ENCODE measurements around the gene MOGAT3. TPM values are rescaled to one million over a fixed set of nuclear protein-coding genes. Genes with fewer than 3 reads are reported as not detected.

Gene MOGAT3
- total RNA-seq, 2 experiments from 2014 or later, result not detected

DNA sequence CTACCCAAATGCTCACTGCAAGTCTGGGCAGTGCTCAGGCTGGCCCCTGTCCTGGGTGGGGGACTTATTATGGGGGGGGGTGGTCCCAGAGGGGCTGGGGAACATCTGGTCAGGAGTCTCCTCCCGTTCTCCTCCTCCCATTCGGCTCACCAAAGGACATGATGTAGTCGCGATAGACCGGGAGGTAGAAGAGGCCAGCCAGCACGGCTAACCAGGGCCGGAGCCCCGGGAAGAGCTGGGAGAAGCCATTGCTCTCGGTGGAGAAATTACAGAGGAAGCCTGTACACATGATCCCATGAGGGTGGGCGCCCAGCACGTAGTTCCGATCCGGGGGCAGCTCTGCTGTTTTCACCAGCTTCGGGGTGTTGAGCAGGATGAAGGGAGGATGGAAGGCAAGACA is 2.4 kb downstream of the MOGAT3 start:
- no peak overlapping the region for H3K27ac Mint-ChIP-seq
- intact Hi-C loops (cut with micrococcal nuclease), result no loop called here
- CTCF ChIA-PET, result no interaction called here
- H3K4me3 Mint-ChIP-seq, result no peak overlapping the region
- no peak for DNase-seq
- H3K36me3 Mint-ChIP-seq (ENCODE audit: low read depth), result no peaks in the 10 kb centered on the region
- no peaks in the 10 kb centered on the region for H3K9me3 Mint-ChIP-seq
- H3K27me3 Mint-ChIP-seq (ENCODE audit: low read depth), result peaks cover 20% of the 10 kb centered on the region
- peaks cover 11% of the 10 kb centered on the region for H3K4me1 Mint-ChIP-seq (ENCODE audit: low read depth)

DNA sequence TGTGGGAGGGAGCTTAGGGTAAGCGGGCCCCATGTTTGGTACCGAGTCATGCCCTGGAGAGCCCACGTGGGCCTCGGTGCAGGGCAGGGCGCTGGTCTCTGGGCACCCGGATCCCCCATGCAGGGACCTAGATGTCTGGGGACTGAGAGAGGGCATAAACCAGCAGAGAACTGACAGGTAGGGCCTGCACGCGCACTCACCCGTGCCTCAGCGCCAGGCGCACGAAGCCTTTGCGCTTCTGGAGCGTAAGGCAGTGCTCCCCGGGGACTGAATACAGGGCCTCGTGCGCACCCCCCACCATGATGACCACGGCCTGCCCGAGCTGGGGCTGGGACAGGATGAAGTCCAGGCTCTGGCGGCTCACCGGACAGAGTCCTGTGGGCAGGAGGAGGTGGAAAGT is 2.8 kb downstream of the MOGAT3 start:
- CTCF ChIA-PET, result no interaction called here

DNA sequence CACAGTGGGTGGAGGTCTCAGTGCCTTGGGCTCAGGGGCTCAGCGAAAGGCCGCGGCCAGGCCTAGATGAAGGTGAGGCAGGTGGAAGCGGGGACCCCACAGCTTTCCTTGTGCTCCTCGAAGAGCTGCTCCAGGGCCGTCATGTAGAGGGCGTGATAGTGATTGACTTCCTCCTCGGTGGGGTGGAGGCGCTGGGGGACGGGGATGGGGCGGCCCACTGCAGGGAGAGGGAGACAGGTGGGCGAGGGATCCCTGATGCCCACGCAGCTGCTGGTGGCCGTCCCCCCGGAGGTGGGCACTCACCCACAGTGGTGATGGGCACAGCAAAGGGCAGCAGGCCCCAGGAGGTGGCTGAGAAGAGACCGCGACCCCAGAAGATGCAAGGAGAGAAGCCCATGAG is 5.0 kb downstream of the MOGAT3 start:
- peaks cover 3% of the 10 kb centered on the region for H3K4me1 Mint-ChIP-seq (ENCODE audit: low read depth)
- no peaks in the 10 kb centered on the region for H3K36me3 Mint-ChIP-seq (ENCODE audit: low read depth)
- intact Hi-C loops (cut with micrococcal nuclease), result no loop called here
- DNase-seq, result no peak
- H3K4me3 Mint-ChIP-seq, result no peak overlapping the region
- CTCF ChIA-PET, result interaction anchor here (0.8 to 7.7 kb wide), 3 partner anchors 48 to 87 kb away, joined by 3 to 233 read pairs (median 3); no protein-coding TSS in a partner anchor
- no peak overlapping the region for H3K27ac Mint-ChIP-seq
- no peaks in the 10 kb centered on the region for H3K9me3 Mint-ChIP-seq
- peaks cover 7% of the 10 kb centered on the region for H3K27me3 Mint-ChIP-seq (ENCODE audit: low read depth)

More for the DNA sequence above, 2.8 kb downstream of the MOGAT3 start:
- Mint-ChIP-seq H3K9me3 (no peaks in the 10 kb centered on the region), H3K27ac (no peak overlapping the region), H3K4me3 (no peak overlapping the region), H3K27me3 (ENCODE audit: low read depth) (peaks cover 19% of the 10 kb centered on the region), H3K4me1 (ENCODE audit: low read depth) (peaks cover 10% of the 10 kb centered on the region), H3K36me3 (ENCODE audit: low read depth) (no peaks in the 10 kb centered on the region)
- no peak for DNase-seq
- intact Hi-C loops (cut with micrococcal nuclease), result no loop called here

DNA sequence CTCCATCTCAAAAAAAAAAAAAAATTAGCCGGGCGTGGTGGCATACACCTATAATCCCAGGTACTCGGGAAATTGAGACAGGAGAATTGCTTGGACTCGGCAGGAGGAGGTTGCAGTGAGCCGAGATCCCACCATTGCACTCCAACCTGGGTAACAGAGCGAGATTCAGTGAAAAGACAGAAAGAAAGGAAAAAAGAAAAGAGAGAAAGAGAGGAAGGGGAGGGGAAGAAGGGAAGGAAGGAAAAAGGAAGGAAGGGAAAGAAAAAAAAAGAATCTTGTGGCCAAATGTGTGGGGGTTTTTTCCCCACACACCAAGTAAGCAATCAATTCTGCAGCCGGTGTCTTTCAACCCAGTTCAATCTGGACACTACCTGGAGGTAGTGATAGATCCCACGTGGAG is 11.7 kb downstream of the MOGAT3 start:
- intact Hi-C loops (cut with micrococcal nuclease), result no loop called here
- DNase-seq, result no peak
- Mint-ChIP-seq H3K4me1 (ENCODE audit: low read depth) (no peaks in the 10 kb centered on the region), H3K27me3 (ENCODE audit: low read depth) (peaks cover 6% of the 10 kb centered on the region), H3K27ac (no peak overlapping the region), H3K9me3 (no peaks in the 10 kb centered on the region), H3K36me3 (ENCODE audit: low read depth) (no peaks in the 10 kb centered on the region), H3K4me3 (no peak overlapping the region)
- CTCF ChIA-PET, result no interaction called here

DNA sequence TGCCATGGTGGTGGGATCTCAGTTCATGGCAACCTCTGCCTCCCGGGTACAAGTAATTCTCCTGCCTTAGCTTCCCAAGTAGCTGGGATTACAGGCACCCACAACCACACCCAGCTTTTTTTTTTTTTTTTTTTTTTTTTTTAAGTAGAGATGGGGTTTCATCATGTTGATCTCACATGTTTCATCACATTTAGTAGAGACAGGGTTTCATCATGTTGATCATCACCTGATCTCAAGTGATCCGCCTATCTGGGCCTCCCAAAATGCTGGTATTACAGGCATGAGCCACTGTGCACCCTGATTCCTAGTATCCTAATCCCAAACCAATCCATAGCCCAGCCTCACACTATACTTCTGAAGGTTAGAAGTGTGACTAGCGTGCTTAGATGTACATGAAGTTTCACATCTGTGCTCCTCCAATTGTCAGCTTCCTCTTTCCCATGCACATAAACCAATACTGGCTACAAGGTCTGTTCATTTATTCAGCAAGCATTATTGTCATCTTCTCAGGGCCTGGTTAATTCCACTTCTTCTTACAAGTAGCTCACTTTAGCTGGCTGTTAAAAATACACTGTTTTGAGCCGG is 13.9 kb downstream of the MOGAT3 start:
- CTCF ChIA-PET, result interaction anchor here (0.7 to 1.1 kb wide), 3 partner anchors 16 to 43 kb away, joined by 3 to 4 read pairs (median 4); no protein-coding TSS in a partner anchor
- intact Hi-C loops (cut with micrococcal nuclease), result no loop called here
- no peak overlapping the region for H3K27ac Mint-ChIP-seq

DNA sequence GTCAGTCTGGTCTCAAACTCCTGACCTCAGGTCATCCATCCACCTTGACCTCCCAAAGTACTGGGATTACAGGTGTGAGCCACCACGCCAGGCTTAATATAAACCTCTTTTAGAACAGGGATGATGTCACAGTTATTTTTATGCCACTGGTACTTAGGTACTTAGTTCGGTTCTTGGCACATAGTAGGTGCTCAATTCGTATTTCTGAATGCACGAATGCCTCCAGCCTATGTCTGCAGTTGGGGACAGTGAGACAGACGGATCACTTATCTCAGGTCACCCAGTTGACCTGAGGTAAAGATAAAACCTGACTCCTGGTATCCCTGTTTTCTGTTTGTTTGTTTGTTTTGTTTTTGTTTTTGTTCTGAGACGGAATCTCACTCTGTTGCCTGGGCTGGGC is 14.6 kb downstream of the MOGAT3 start:
- CTCF ChIA-PET, result interaction anchor here (1.1 kb wide), 1 partner anchor 16 kb away, joined by 4 read pairs; no protein-coding TSS in a partner anchor
- Mint-ChIP-seq H3K36me3 (ENCODE audit: low read depth) (no peaks in the 10 kb centered on the region), H3K4me3 (no peak overlapping the region), H3K9me3 (no peaks in the 10 kb centered on the region), H3K27me3 (ENCODE audit: low read depth) (peaks cover 17% of the 10 kb centered on the region), H3K27ac (no peak overlapping the region), H3K4me1 (ENCODE audit: low read depth) (peaks cover 2% of the 10 kb centered on the region)
- DNase-seq, result no peak
- intact Hi-C loops (cut with micrococcal nuclease), result no loop called here

More for the DNA sequence above, 13.9 kb downstream of the MOGAT3 start:
- Mint-ChIP-seq H3K27me3 (ENCODE audit: low read depth) (peaks cover 15% of the 10 kb centered on the region), H3K4me3 (no peak overlapping the region), H3K9me3 (no peaks in the 10 kb centered on the region), H3K4me1 (ENCODE audit: low read depth) (peaks cover 2% of the 10 kb centered on the region), H3K36me3 (ENCODE audit: low read depth) (no peaks in the 10 kb centered on the region)
- no peak for DNase-seq

DNA sequence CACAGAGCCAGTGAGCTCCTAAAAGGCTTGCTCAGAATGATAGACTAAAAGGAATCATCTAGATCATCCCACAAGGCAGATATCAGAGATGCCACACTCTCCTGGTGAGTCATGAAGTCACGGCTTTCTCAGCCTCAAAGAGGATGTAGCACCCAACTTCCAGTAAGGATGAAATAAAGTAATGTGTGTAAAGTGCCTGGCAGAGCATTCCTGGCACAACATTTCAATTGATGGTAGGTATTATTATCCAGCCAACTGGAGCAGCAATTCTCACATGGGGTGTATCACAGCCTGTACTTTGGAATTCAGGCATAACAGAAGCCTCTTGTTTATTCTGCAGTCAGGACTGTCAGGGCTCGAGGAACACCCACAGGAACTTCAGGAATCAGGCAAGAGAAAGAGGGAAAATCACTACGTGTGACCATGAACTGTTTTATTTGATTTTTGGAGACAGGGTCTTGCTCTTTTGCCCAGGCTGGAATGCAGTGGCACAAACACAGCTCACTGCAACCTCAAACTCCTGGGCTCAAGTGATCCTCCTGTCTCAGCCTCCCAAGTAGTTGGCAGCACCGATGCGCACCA is 15.5 kb downstream of the MOGAT3 start:
- peaks cover 24% of the 10 kb centered on the region for H3K27me3 Mint-ChIP-seq (ENCODE audit: low read depth)
- CTCF ChIA-PET, result interaction anchor here (1.3 kb wide), 1 partner anchor 41 kb away, joined by 5 read pairs; no protein-coding TSS in a partner anchor
- H3K4me3 Mint-ChIP-seq, result no peak overlapping the region
- DNase-seq, result no peak
- no peak overlapping the region for H3K27ac Mint-ChIP-seq
- intact Hi-C loops (cut with micrococcal nuclease), result no loop called here
- peaks cover 4% of the 10 kb centered on the region for H3K4me1 Mint-ChIP-seq (ENCODE audit: low read depth)
- H3K9me3 Mint-ChIP-seq, result no peaks in the 10 kb centered on the region
- no peaks in the 10 kb centered on the region for H3K36me3 Mint-ChIP-seq (ENCODE audit: low read depth)

DNA sequence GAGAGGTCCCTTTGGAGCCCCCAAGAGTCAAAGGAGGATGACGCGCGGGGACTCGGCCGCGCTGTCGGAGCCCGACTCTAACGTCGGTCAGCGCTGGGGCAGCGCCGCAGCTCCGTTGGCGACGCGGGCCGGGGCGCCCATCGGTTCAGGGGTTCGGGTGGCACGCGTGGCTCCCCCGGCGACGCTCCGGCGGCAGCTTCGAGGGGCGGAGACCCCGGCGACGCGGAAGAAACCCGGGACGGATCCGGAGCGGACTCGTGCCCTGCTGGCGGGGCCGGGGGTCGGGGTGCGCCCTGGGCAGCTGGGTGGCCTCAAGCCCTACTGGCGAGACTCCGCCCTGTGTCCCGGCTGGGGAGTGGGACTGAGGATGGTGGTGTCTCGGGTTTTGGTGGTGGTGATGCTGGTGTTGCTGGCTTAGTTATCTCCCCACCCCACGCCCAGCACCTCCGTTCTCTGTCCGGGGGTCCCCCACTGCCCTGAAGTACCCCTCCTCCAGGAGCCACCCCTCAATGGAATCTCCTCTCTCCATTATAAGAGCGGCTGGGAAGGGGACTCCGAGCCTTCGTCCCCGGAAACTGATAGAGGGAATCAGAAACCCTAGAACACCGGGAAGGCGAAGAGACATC is 20.6 kb downstream of the MOGAT3 start, which contains the start of gene NAT16:
NAT16 (minus strand) TSS at position 164 of the 626 bp plus-strand sequence. CDS start 5,486 bp downstream, outside the sequence.
- no peaks in the 10 kb centered on the region for H3K9me3 Mint-ChIP-seq
- peaks cover 54% of the 10 kb centered on the region for H3K27me3 Mint-ChIP-seq (ENCODE audit: low read depth)
- CTCF ChIA-PET, result no interaction called here

DNA sequence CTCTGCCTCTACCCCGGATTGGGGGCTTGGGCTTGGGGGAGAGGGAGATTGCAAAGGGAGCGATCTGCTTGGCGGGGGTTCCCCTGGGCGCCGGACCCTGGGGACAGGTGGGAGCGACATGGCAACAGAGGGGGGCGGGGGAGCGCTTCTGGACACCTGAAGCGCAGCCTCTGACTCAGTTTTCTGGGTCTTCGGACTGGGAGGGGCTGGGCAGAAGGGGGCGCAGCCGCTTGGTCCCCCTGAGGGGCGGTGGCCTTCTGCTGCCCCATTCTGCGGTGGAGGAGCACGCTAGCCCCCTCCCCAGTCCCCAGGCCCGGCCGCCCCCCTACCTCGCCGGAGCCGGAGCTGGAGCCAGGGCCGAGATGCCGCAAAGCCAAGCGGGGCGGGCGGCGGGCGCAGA is 21.1 kb downstream of the MOGAT3 start:
- Mint-ChIP-seq H3K9me3 (no peaks in the 10 kb centered on the region), H3K36me3 (ENCODE audit: low read depth) (no peaks in the 10 kb centered on the region), H3K27me3 (ENCODE audit: low read depth) (peaks cover 58% of the 10 kb centered on the region), H3K4me1 (ENCODE audit: low read depth) (peaks cover 12% of the 10 kb centered on the region), H3K27ac (no peak overlapping the region), H3K4me3 (no peak overlapping the region)
- CTCF ChIA-PET, result no interaction called here
- intact Hi-C loops (cut with micrococcal nuclease), result loop anchor here (10.0 kb wide), 1 partner anchor 105 kb away; no protein-coding TSS in a partner anchor
- DNase-seq, result no peak

More for the DNA sequence above, 20.6 kb downstream of the MOGAT3 start, which contains the start of gene NAT16:
- Mint-ChIP-seq H3K27ac (no peak within 1 kb of the TSS), H3K36me3 (ENCODE audit: low read depth) (no peaks in the 10 kb centered on the region), H3K4me1 (ENCODE audit: low read depth) (peaks cover 12% of the 10 kb centered on the region), H3K4me3 (no peak within 1 kb of the TSS)
- intact Hi-C loops (cut with micrococcal nuclease), result no loop called here
- no peak for DNase-seq

DNA sequence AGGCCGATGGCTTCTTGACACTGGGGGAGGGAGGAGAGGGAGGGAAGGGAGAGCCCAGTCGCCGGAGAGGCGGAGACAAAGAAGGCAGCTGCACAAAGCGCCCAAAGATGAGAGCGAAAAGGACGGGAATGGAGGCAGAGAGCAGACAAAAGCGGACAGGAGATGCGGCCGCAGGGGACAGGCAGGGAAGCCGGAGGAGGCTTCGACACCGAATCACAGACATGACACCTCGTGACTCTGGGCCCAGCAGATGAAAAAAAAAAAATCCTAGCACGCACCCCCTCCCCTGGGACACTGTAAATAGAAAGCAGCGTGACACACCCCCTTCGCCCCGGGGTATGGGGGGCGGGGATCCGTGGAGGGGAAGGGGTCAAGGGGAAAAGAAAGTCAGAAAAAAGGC is 21.7 kb downstream of the MOGAT3 start:
- Mint-ChIP-seq H3K27me3 (ENCODE audit: low read depth) (peaks cover 62% of the 10 kb centered on the region), H3K27ac (no peak overlapping the region), H3K9me3 (no peaks in the 10 kb centered on the region), H3K4me1 (ENCODE audit: low read depth) (peaks cover 17% of the 10 kb centered on the region), H3K4me3 (no peak overlapping the region), H3K36me3 (ENCODE audit: low read depth) (no peaks in the 10 kb centered on the region)
- CTCF ChIA-PET, result no interaction called here
- no peak for DNase-seq
- intact Hi-C loops (cut with micrococcal nuclease), result loop anchor here (10.0 kb wide), 1 partner anchor 106 kb away; no protein-coding TSS in a partner anchor

DNA sequence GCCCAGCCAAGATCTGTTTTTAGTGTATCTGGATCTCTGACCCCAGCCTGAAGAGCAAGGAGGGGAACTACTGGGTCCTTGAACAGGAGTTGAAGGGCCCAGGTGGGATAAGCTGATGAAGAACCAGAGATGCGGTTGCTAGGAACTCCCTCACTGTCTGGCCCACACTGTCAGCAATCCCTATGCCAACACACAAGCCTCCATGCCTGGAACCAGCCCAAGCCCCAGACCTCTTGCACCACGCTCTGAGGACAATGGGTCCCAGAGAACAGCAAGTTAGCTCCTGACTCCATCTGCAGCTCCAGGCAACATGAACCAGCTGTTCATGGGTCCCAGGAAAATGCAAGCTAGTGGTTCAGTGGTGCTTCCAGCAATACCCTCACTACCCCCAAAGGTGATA is 23.2 kb downstream of the MOGAT3 start:
- no peaks in the 10 kb centered on the region for H3K36me3 Mint-ChIP-seq (ENCODE audit: low read depth)
- DNase-seq, result no peak
- CTCF ChIA-PET, result interaction anchor here (1.5 to 5.7 kb wide), 2 partner anchors 15 to 34 kb away, joined by 9 to 33 read pairs; no protein-coding TSS in a partner anchor
- no peaks in the 10 kb centered on the region for H3K9me3 Mint-ChIP-seq
- H3K4me3 Mint-ChIP-seq, result no peak overlapping the region
- intact Hi-C loops (cut with micrococcal nuclease), result loop anchor here (10.0 kb wide), 1 partner anchor 107 kb away; no protein-coding TSS in a partner anchor
- H3K27me3 Mint-ChIP-seq (ENCODE audit: low read depth), result peaks cover 72% of the 10 kb centered on the region
- H3K27ac Mint-ChIP-seq, result no peak overlapping the region
- peaks cover 28% of the 10 kb centered on the region for H3K4me1 Mint-ChIP-seq (ENCODE audit: low read depth)

DNA sequence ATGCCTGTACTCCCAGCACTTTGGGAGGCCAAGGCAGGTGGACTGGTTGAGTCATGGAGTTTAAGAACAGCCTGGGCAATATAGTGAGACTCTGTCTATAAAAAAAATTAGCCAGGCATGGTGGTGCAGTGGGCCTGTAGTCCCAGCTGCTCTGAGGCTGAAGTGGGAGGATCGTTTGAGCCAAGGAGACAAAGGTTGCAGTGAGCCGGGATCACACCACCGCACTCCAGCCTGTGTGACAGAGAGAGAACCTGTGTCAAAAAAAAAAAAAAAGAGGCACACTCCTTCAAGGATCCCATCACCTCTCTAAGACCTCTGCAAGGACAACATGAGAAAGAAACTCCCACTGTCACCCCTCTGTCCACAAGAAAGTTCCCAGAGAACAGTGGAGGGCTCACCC is 25.2 kb downstream of the MOGAT3 start:
- Mint-ChIP-seq H3K9me3 (no peaks in the 10 kb centered on the region), H3K4me1 (ENCODE audit: low read depth) (peaks cover 41% of the 10 kb centered on the region), H3K36me3 (ENCODE audit: low read depth) (no peaks in the 10 kb centered on the region), H3K27ac (no peak overlapping the region), H3K27me3 (ENCODE audit: low read depth) (peaks cover 73% of the 10 kb centered on the region), H3K4me3 (no peak overlapping the region)
- DNase-seq, result no peak
- intact Hi-C loops (cut with micrococcal nuclease), result loop anchor here (10.0 kb wide), 1 partner anchor 109 kb away; no protein-coding TSS in a partner anchor
- CTCF ChIA-PET, result interaction anchor here (0.6 to 5.7 kb wide), 5 partner anchors 17 to 536 kb away, joined by 3 to 33 read pairs (median 3); no protein-coding TSS in a partner anchor

All from activated naive CD4-positive, alpha-beta T cell treated with anti-CD3 and anti-CD28 coated beads for 36 hours (primary cell).